Colonic mucosa (tissue), 4 donors: ENCODE measurements around the gene STK38L. TPM values are rescaled to one million over a fixed set of nuclear protein-coding genes. Genes with fewer than 3 reads are reported as not detected.

Experiments
- DNase-seq: peaks from one replicate; pipeline ENCODE4 v3.0.0-alpha.2; 2020
- H3K27ac ChIP-seq: fragments of 200-600 bp; one replicate; pipeline ENCODE4 v1.8.0; 2021
- H3K27me3 ChIP-seq: fragments of 200-600 bp; one replicate; pipeline ENCODE4 v1.8.0; 2021
- H3K36me3 ChIP-seq: fragments of 200-600 bp; one replicate; pipeline ENCODE4 v1.8.0; 2021
- H3K4me1 ChIP-seq: fragments of 200-600 bp; one replicate; pipeline ENCODE4 v1.8.0; 2021; ENCODE audit warnings: mild to moderate bottlenecking
- H3K4me3 ChIP-seq: fragments of 200-600 bp; one replicate; pipeline ENCODE4 v1.8.0; 2021
- H3K9ac ChIP-seq, 2 donors: one replicate each; pipeline ENCODE4 v1.7.0; 2013; ENCODE audit warnings: control low read depth in 2 of 2, low read depth in 2 of 2, low read length in 2 of 2
- H3K9me3 ChIP-seq: fragments of 200-600 bp; one replicate; pipeline ENCODE4 v1.8.0; 2021
- intact Hi-C: fragments of 100-400 bp; cut with DNase I; formaldehyde crosslinking; loops from one replicate; pipeline ENCODE4 v1.14.1; 2022
- total RNA-seq, 2 donors: library from RNA; stranded (reverse); fragmentation: NEBNext Ultra II Directional in 1 of 2; extraction: Animal tissue kit (Norgen Biotek cat#: 25700) in 1 of 2; gene quantifications; one replicate each; pipeline ENCODE4 v1.2.1, GENCODE V29; 2021
- TF ChIP-seq, protein P1 (sequence below): fragments of 200-600 bp; IDR thresholded peaks from one replicate; pipeline ENCODE4 v1.8.0; 2022; ENCODE audit warnings: antibody characterized with exemption, mild to moderate bottlenecking
- donor health status: healthy.
- donor health status: DM: no; HTN: no; CAD: no.
- donor health status: DM: no; HTN: no; CAD: no.

The STK38L gene
- total RNA-seq, 2 donors from 2014 or later: 41.9 to 76.6 TPM

DNA sequence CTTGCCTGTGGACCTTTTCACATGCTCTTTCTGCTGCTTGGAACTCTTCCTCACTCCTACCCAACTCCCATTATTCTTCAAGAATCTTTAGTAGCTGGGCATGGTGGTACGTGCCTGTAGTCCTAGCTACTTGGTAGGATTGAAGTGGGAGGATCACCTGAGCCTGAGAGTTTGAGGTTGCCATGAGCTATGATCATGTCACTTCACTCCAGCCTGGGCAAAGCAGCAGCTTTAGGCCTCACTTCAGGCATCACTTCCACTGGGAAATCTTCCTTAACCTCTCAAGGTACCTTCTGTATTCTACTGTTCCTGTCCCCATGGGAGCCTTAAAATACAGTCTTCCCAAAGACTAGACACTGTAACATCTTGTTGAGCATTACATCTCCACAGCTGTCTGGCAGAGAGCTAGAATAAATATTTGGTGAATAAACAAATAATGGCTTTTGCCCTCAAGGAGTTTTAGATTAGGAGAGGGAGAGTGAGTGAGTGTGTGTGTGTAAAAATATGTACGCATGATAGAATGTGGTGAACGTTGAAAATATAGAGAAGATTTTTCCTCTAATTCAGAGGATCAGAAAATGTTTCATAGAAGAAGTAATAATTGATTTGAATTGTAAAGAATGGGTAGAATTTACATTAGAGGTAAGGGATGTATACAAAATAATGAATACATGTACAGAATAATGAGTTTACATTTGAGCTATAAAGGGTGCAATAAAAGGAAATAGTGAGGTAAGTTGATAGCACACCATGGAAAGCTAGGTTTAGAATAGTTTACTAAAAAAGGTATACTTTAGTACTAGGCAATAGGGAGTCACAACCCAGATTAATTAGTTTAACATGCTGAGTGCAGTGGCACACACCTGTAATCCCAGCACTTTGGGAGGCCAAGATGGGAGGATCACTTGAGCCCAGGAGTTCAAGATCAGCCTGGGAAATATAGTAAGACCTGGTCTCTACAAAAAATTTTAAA, 59.3 kb downstream of the STK38L start:
- TF ChIP-seq, protein P1, sequence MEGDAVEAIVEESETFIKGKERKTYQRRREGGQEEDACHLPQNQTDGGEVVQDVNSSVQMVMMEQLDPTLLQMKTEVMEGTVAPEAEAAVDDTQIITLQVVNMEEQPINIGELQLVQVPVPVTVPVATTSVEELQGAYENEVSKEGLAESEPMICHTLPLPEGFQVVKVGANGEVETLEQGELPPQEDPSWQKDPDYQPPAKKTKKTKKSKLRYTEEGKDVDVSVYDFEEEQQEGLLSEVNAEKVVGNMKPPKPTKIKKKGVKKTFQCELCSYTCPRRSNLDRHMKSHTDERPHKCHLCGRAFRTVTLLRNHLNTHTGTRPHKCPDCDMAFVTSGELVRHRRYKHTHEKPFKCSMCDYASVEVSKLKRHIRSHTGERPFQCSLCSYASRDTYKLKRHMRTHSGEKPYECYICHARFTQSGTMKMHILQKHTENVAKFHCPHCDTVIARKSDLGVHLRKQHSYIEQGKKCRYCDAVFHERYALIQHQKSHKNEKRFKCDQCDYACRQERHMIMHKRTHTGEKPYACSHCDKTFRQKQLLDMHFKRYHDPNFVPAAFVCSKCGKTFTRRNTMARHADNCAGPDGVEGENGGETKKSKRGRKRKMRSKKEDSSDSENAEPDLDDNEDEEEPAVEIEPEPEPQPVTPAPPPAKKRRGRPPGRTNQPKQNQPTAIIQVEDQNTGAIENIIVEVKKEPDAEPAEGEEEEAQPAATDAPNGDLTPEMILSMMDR: no peak
- Histone ChIP-seq H3K9me3 (no peaks in the 10 kb centered on the region), H3K36me3 (peaks cover 5% of the 10 kb centered on the region), H3K9ac (no peak overlapping the region), H3K4me1 (no peaks in the 10 kb centered on the region), H3K27ac (peak overlapping the region; percentile 19), H3K4me3 (no peak overlapping the region), H3K27me3 (no peaks in the 10 kb centered on the region)
- intact Hi-C loops: loop anchor here (10.0 kb wide), 1 partner anchor 159 kb away; no protein-coding TSS in a partner anchor
- DNase-seq: no peak

DNA sequence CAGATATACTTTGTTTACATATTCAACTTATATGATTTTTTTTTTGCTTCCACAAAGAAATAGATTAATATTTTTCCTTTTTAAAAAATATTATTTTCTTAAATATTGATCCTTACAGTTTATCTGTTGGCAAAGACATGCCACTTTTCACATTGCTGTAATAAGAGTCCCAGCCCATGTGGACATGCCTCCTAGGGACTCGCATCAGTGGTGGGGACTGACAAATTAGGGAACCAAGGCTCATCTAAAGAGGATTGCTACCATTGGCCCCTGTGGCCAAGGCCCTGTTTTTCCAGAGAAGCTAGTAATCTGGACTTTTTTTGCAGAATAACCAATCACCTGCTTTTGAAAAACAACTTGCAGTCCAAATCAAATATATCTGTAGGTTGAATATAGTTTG, 60.8 kb downstream of the STK38L start:
- H3K9me3 ChIP-seq: no peaks in the 10 kb centered on the region
- no peaks in the 10 kb centered on the region for H3K27me3 ChIP-seq
- TF ChIP-seq, protein P1: no peak
- H3K4me3 ChIP-seq: no peak overlapping the region
- DNase-seq: no peak
- H3K36me3 ChIP-seq: peaks cover 13% of the 10 kb centered on the region
- intact Hi-C loops: loop anchor here (5.0 to 10.0 kb wide), 2 partner anchors 160 to 268 kb away; no protein-coding TSS in a partner anchor
- no peak overlapping the region for H3K9ac ChIP-seq
- no peaks in the 10 kb centered on the region for H3K4me1 ChIP-seq
- no peak overlapping the region for H3K27ac ChIP-seq

DNA sequence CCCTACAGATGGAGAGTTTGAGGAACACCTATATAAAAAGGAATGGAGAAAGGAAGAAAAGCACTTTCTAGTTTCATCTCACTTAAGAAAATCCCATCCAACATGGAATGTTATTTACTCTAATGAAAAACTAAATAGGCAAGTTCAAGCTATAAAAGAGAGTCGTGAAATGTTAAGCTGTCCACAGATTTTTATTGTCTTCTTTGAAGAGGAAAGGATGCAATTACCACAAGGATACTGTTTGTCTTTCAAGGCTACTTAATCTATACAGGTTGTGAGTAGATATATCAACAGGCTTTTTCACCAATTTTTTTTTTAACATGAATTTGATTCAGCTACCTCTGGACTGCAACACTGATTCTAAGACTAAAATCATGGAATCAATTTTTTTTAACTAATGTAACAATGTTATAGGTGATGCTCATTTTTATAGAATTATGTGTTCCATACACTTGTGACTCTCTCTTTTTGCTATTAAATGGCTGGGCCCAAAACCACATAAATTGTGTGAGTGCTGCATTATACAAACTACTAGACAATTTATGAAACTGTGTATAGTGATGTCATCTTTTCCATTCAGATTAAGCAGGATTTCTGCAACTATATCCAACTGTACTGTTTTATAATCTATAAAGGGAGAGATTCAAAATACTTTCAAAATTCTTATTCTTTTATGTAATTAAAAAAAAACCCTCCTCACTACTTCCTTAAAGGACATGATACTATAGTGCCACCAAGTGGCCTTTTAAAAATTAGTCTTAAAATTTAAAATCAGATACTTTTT, 61.8 kb downstream of the STK38L start:
- Histone ChIP-seq H3K4me3 (no peak overlapping the region), H3K27me3 (no peaks in the 10 kb centered on the region), H3K9ac (no peak overlapping the region), H3K36me3 (peaks cover 15% of the 10 kb centered on the region), H3K9me3 (no peaks in the 10 kb centered on the region), H3K27ac (no peak overlapping the region), H3K4me1 (no peaks in the 10 kb centered on the region)
- no peak for DNase-seq
- intact Hi-C loops: loop anchor here (5.0 to 10.0 kb wide), 2 partner anchors 161 to 269 kb away; no protein-coding TSS in a partner anchor
- TF ChIP-seq, protein P1: peak; percentile 58

DNA sequence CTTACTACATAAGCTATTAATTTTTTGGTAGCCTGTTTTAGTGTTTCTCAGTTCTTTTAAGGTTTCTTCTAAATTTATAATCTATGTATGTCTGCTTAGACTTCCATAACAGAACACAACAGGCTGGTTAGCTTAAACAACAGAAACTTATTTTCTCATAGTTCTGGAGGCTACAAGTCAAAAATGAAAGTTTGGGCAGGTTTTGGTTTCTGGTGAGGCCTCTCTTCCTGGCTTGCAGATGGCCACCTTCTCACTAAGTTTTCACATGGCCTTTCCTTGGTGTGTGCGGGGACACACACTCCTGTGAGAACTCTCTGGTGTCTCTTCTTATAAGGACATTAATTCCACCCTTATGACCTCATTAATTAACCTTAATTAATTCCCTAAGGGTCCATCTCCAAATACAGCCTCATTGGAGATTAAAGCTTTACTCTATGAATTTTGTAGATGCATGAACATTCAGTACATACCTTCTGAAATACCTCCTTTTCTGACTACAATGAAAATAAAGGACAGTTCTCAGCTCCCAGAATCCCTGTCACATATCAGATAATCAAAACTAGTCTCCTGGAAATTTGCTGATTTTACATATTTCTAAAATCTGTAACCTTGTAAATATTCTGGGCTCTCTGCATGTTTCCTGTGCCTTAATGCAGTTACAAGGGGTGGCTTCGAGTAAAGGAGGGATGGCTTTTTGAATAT, 65.4 kb downstream of the STK38L start:
- TF ChIP-seq, protein P1: no peak
- no peaks in the 10 kb centered on the region for H3K9me3 ChIP-seq
- H3K36me3 ChIP-seq: peaks cover 15% of the 10 kb centered on the region
- no peaks in the 10 kb centered on the region for H3K4me1 ChIP-seq
- DNase-seq: no peak
- H3K27ac ChIP-seq: no peak overlapping the region
- H3K27me3 ChIP-seq: no peaks in the 10 kb centered on the region
- no peak overlapping the region for H3K4me3 ChIP-seq
- no peak overlapping the region for H3K9ac ChIP-seq
- intact Hi-C loops: loop anchor here (5.0 to 10.0 kb wide), 2 partner anchors 165 to 272 kb away; no protein-coding TSS in a partner anchor

DNA sequence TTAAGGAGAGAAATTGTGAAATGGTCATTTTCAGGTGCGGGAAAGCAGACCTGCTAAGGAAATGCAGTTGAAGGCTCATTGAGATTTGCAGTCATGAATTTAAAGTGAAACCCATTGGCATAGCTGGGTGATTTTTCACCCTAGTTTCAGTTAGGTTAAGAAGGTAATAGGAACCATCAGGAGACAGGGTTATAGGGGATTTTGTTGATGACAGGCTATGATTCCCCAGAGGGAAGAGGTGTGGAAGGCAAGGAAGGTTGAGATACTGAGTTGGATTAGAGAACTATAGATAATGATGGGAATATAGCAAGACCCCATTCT, 65.9 kb downstream of the STK38L start:
- TF ChIP-seq, protein P1: no peak
- Histone ChIP-seq H3K9ac (no peak overlapping the region), H3K4me3 (no peak overlapping the region), H3K27me3 (no peaks in the 10 kb centered on the region), H3K9me3 (no peaks in the 10 kb centered on the region), H3K4me1 (no peaks in the 10 kb centered on the region), H3K36me3 (peaks cover 15% of the 10 kb centered on the region), H3K27ac (no peak overlapping the region)
- no peak for DNase-seq
- intact Hi-C loops: loop anchor here (5.0 to 10.0 kb wide), 2 partner anchors 165 to 273 kb away; no protein-coding TSS in a partner anchor
